A673 (cell line): ENCODE measurements around the gene NSL1. TPM values are rescaled to one million over a fixed set of nuclear protein-coding genes. Genes with fewer than 3 reads are reported as not detected.
"Not testable (repeated sequence)": the region's sequence is repeated elsewhere in the genome, so short reads cannot be mapped to it uniquely, and the experiment has no call there.

Source experiments
- Bru-seq: library from RNA; stranded (reverse); fragments of 400-500 nt; gene quantifications from one replicate; lab custom pipeline; 2021; lab: Mats Ljungman, UMichigan
- BruChase-seq, 2 experiments: library from RNA; stranded (reverse); fragments of 400-500 nt; gene quantifications; one replicate each; lab custom pipeline; 2021; lab: Mats Ljungman, UMichigan
- BruUV-seq: library from RNA; stranded (reverse); fragments of 400-500 nt; replicated peaks from 2 replicates; lab custom pipeline; 2021; lab: Mats Ljungman, UMichigan
- CTCF ChIA-PET: fragments of 300-600 bp; sonication (Branson Sonifier 250); formaldehyde crosslinking; loops from one replicate; lab custom pipeline; 2022; ENCODE audit warnings: antibody characterized with exemption; lab: Charles Lee
- POLR2A ChIA-PET: fragments of 300-600 bp; sonication (Branson Sonifier 250); formaldehyde crosslinking; loops from one replicate; lab custom pipeline; 2022; ENCODE audit warnings: antibody characterized with exemption; ENCODE audit not compliant: low non-redundant PET; lab: Charles Lee
- DNase-seq: peaks from one replicate; pipeline ENCODE4 v3.0.0-alpha.2; 2015; ENCODE audit warnings: low spot score
- H3K27ac ChIP-seq: fragments of 200-600 bp; sonication (generic); 2 replicates; pipeline ENCODE4 v1.5.1; 2016; ENCODE audit warnings: mixed run types, low read depth, mild to moderate bottlenecking, mixed read lengths, antibody characterized with exemption, low read length; ENCODE audit not compliant: poor library complexity, severe bottlenecking
- H3K27me3 ChIP-seq: fragments of 200-600 bp; sonication (generic); replicated peaks from 2 replicates; pipeline ENCODE4 v1.6.1; 2017; ENCODE audit warnings: mixed run types, low read depth, mild to moderate bottlenecking, mixed read lengths, antibody characterized with exemption, low read length; ENCODE audit not compliant: insufficient read depth, poor library complexity
- H3K36me3 ChIP-seq: fragments of 200-600 bp; sonication (generic); 2 replicates; pipeline ENCODE4 v1.6.1; 2016; ENCODE audit warnings: mixed run types, mild to moderate bottlenecking, mixed read lengths, antibody characterized with exemption, low read length; ENCODE audit not compliant: insufficient read depth, poor library complexity, severe bottlenecking
- H3K4me1 ChIP-seq: fragments of 200-600 bp; sonication (generic); 2 replicates; pipeline ENCODE4 v1.6.1; 2017; ENCODE audit warnings: mixed run types, mild to moderate bottlenecking, mixed read lengths, antibody characterized with exemption, low read length; ENCODE audit not compliant: insufficient read depth, poor library complexity, severe bottlenecking
- H3K4me3 ChIP-seq: fragments of 200-600 bp; sonication (generic); 2 replicates; pipeline ENCODE4 v1.5.1; 2016; ENCODE audit warnings: low read depth, mixed run types, mild to moderate bottlenecking, mixed read lengths, low read length; ENCODE audit not compliant: poor library complexity, severe bottlenecking
- H3K9me3 ChIP-seq: fragments of 200-600 bp; sonication (generic); 2 replicates; pipeline ENCODE4 v1.6.1; 2016; ENCODE audit warnings: mixed run types, low read depth, mild to moderate bottlenecking, mixed read lengths, antibody characterized with exemption, low read length; ENCODE audit not compliant: poor library complexity, severe bottlenecking
- CTCF ChIP-seq: fragments of 300-800, 200-600 bp; sonication (generic); conservative IDR thresholded peaks from 2 replicates; pipeline ENCODE4 v1.5.1; 2017; ENCODE audit warnings: low read depth, mild to moderate bottlenecking, antibody characterized with exemption, low read length, moderate library complexity, mixed read lengths
- EZH2 ChIP-seq: fragments of 200-600 bp; sonication (generic); IDR thresholded peaks from 2 replicates; pipeline ENCODE4 v1.6.1; 2017; ENCODE audit warnings: borderline replicate concordance, low read depth, mild to moderate bottlenecking, mixed read lengths, antibody characterized with exemption, low read length; ENCODE audit not compliant: poor library complexity, severe bottlenecking
- intact Hi-C: fragments of 100-400 bp; cut with micrococcal nuclease; formaldehyde crosslinking; loops from one replicate; pipeline ENCODE4 v1.10.0; 2022; ENCODE audit not compliant: unreplicated experiment
- long read RNA-seq: library from polyadenylated mRNA; stranded (forward); transcript quantifications from one replicate; pipeline ENCODE4 v2.0.0, GENCODE V29; 2022
- total RNA-seq: library from RNA; stranded (reverse); gene quantifications from 2 replicates; pipeline ENCODE4 v1.2.3, GENCODE V29; 2021

Gene NSL1
- total RNA-seq (48.5 and 53.6 TPM in 2 replicates), Bru-seq, nascent RNA (percentile 85 among the genes with signal in this experiment), BruChase-seq, experiment 1, labeled RNA remaining after a 2-hour chase (percentile 93 among the genes with signal in this experiment), BruChase-seq, experiment 2, labeled RNA remaining after a 6-hour chase (percentile 93 among the genes with signal in this experiment)
- long read RNA-seq, transcript NSL1-201 (5 exons, 722 nt) = minor isoform, 5 of 103 reads
- long read RNA-seq, transcript NSL1-202 (6 exons, 2,317 nt) = major isoform, 86 of 103 reads
- long read RNA-seq, partial matches to known transcripts = 1 of 103 reads
- long read RNA-seq, other reads (novel, unspliced or antisense) = 8 of 103 reads

- Histone ChIP-seq H3K27me3 (no peaks in the 10 kb centered on the region), H3K4me1 (peaks cover 4% of the 10 kb centered on the region), H3K4me3 (peak within 1 kb of the TSS; percentile 80), H3K27ac (peak within 1 kb of the TSS; percentile 81), H3K36me3 (peaks cover 5% of the 10 kb centered on the region), H3K9me3 (no peaks in the 10 kb centered on the region)
- BruUV-seq = TSS peak; percentile 74
- DNase-seq = peak; percentile 95
- intact Hi-C loops = loop anchor here (5.0 kb wide), 2 partner anchors 65 to 185 kb away; partner anchors contain the start of genes ATF3 and FLVCR1
- ChIA-PET POLR2A (no interaction called here), CTCF (interaction anchor here (0.6 to 1.0 kb wide), 3 partner anchors 42 to 91 kb away, joined by 3 to 4 read pairs (median 3); no protein-coding TSS in a partner anchor)
- TF ChIP-seq CTCF (no peak), EZH2 (no peak)
Measured at GRCh38 chr1:212791676-212792395, at the start of gene NSL1, which contains the start of gene TATDN3. Gene NSL1 (minus strand): TSS chr1:212791777. CDS start chr1:212791763, 14 bp downstream. Gene TATDN3 (plus strand): TSS chr1:212791894. CDS start chr1:212791922, 28 bp downstream.

- TF ChIP-seq CTCF (no peak), EZH2 (no peak)
- BruUV-seq = no TSS peak
- no peaks in the 10 kb centered on the region for H3K27me3 ChIP-seq
- H3K4me3 ChIP-seq = no peak overlapping the region
- no peaks in the 10 kb centered on the region for H3K36me3 ChIP-seq
- H3K27ac ChIP-seq = no peak overlapping the region
- POLR2A ChIA-PET = no interaction called here
- no peaks in the 10 kb centered on the region for H3K9me3 ChIP-seq
- no peaks in the 10 kb centered on the region for H3K4me1 ChIP-seq
- intact Hi-C loops = no loop called here
- DNase-seq = no peak
- CTCF ChIA-PET = no interaction called here
Measured at GRCh38 chr1:212838145-212838544, 46.6 kb upstream of the NSL1 start.

- H3K27me3 ChIP-seq, H3K36me3 ChIP-seq, intact Hi-C loops, H3K9me3 ChIP-seq, H3K27ac ChIP-seq, H3K4me3 ChIP-seq, BruUV-seq, H3K4me1 ChIP-seq, DNase-seq, CTCF ChIA-PET: not testable (repeated sequence)
- POLR2A ChIA-PET = interaction anchor here (0.6 kb wide), 1 partner anchor 123 kb away, joined by 3 read pairs; no protein-coding TSS in a partner anchor
Measured at GRCh38 chr1:212833211-212834207, 41.9 kb upstream of the NSL1 start.
